ENCODE data around the gene FMO5. TPM values are rescaled to one million over a fixed set of nuclear protein-coding genes. Genes with fewer than 3 reads are reported as not detected.
"Not testable (repeated sequence)": the region's sequence is repeated elsewhere in the genome, so short reads cannot be mapped to it uniquely, and the experiment has no call there.

Gene FMO5
- total and polyA plus RNA-seq, 12 donors, result 4.6 to 28.4 (median 10.4) TPM

DNA sequence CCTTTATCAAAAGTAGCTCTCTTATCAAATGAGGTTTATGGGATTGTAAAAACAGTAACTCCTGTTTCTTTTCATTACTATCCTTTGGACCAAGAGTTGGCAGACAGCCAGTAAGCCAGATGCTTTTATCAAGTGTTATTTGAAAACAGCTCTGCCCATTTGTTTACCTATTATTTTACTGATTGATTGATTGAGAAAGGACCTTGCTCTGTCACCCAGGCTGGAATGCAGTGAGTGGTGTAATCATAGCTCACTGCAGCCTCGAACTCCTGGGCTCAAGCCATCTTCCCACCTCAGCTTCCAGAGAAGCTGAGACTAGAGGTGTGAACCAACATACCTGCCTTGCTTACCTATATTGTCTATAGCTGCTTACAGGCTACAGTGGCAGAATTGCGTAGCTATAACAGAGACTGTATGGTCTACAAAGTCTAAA, 56.5 kb downstream of the FMO5 start:
- TF ChIP-seq, protein P1, sequence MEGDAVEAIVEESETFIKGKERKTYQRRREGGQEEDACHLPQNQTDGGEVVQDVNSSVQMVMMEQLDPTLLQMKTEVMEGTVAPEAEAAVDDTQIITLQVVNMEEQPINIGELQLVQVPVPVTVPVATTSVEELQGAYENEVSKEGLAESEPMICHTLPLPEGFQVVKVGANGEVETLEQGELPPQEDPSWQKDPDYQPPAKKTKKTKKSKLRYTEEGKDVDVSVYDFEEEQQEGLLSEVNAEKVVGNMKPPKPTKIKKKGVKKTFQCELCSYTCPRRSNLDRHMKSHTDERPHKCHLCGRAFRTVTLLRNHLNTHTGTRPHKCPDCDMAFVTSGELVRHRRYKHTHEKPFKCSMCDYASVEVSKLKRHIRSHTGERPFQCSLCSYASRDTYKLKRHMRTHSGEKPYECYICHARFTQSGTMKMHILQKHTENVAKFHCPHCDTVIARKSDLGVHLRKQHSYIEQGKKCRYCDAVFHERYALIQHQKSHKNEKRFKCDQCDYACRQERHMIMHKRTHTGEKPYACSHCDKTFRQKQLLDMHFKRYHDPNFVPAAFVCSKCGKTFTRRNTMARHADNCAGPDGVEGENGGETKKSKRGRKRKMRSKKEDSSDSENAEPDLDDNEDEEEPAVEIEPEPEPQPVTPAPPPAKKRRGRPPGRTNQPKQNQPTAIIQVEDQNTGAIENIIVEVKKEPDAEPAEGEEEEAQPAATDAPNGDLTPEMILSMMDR (IDR thresholded peaks at IDR 0.05), result no peak
- no peak for TF ChIP-seq POLR2A (IDR thresholded peaks at IDR 0.05)
- Histone ChIP-seq H3K9me3 (replicated peaks in 1 of 3) (no peaks in the 10 kb centered on the region), H3K27me3 (no peaks in the 10 kb centered on the region), H3K27ac (no peak overlapping the region), H3K4me1 (replicated peaks in 1 of 2) (peaks cover 4 to 33% of the 10 kb centered on the region in 2 donors), H3K4me3 (no peak overlapping the region), H3K36me3 (replicated peaks in 1 of 2) (no peaks in the 10 kb centered on the region)
- intact Hi-C loops (cut with DNase I), result no loop called here
- peak in 6 of 7 donors; percentile 25 to 67 (median 49) for DNase-seq
- WGBS, 4 donors, result 59 to 83% (median 68%) methylated on average over 2 of the region's 2 CpGs

- H3K36me3 ChIP-seq (replicated peaks in 1 of 2), result no peaks in the 10 kb centered on the region
- DNase-seq, result no peak
- no peak for TF ChIP-seq POLR2A (IDR thresholded peaks at IDR 0.05)
- TF ChIP-seq, protein P1 (IDR thresholded peaks at IDR 0.05), result no peak
- WGBS, 4 donors, result 69 to 91% (median 83%) methylated on average over 1 of the region's 1 CpG
- intact Hi-C loops (cut with DNase I), result no loop called here
- no peak overlapping the region for H3K27ac ChIP-seq
- H3K4me3 ChIP-seq, result no peak overlapping the region
- H3K27me3 ChIP-seq, result no peaks in the 10 kb centered on the region
- H3K9me3 ChIP-seq (replicated peaks in 1 of 3), result no peaks in the 10 kb centered on the region
- H3K4me1 ChIP-seq (replicated peaks in 1 of 2), result peaks cover 0 to 30% of the 10 kb centered on the region in 2 donors
These were observed 57.8 kb downstream of the FMO5 start for GRCh38 chr1:147167365-147167764.

DNA sequence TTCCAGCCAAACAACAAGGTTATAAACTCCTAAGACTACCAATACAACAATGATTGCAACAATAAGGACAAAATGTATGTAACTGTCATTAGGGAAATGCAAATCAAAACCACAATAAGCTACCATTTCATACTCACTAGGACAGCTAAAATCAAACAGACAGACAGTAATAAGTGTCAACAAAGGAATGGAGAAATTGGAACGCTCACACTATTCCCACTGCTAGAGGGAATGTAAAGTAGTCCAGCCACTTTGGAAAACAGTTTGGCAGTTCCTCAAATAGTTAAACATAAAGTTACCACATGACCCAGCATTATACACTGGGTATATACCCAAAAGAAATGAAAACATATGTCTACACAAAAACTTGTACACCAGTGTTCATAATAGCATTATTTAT, 62.1 kb downstream of the FMO5 start:
- DNase-seq, result no peak
- H3K27me3 ChIP-seq, result no peaks in the 10 kb centered on the region
- no peaks in the 10 kb centered on the region for H3K9me3 ChIP-seq (replicated peaks in 1 of 3)
- H3K27ac ChIP-seq, result no peak overlapping the region
- H3K4me1 ChIP-seq (replicated peaks in 1 of 2), result peaks cover 0 to under 1% of the 10 kb centered on the region in 2 donors
- H3K4me3 ChIP-seq, result no peak overlapping the region
- H3K36me3 ChIP-seq (replicated peaks in 1 of 2), result peaks cover 0 to 39% of the 10 kb centered on the region in 2 donors
- intact Hi-C loops (cut with DNase I), result no loop called here
- TF ChIP-seq, protein P1 (IDR thresholded peaks at IDR 0.05), result no peak
- TF ChIP-seq POLR2A (IDR thresholded peaks at IDR 0.05), result no peak
- WGBS, 4 donors, result 93 to 100% (median 99%) methylated on average over 1 of the region's 1 CpG

- no peak overlapping the region for H3K27ac ChIP-seq
- H3K4me3 ChIP-seq, result no peak overlapping the region
- no peaks in the 10 kb centered on the region for H3K4me1 ChIP-seq (replicated peaks in 1 of 2)
- intact Hi-C loops (cut with DNase I), result no loop called here
- H3K27me3 ChIP-seq, result no peaks in the 10 kb centered on the region
- H3K9me3 ChIP-seq (replicated peaks in 1 of 3), result no peaks in the 10 kb centered on the region
- H3K36me3 ChIP-seq (replicated peaks in 1 of 2), result peaks cover 0 to 47% of the 10 kb centered on the region in 2 donors
- no peak for DNase-seq
- TF ChIP-seq POLR2A (IDR thresholded peaks at IDR 0.05), result no peak
- TF ChIP-seq, protein P1 (IDR thresholded peaks at IDR 0.05), result no peak
These were observed 63.0 kb downstream of the FMO5 start for GRCh38 chr1:147162093-147162492.

DNA sequence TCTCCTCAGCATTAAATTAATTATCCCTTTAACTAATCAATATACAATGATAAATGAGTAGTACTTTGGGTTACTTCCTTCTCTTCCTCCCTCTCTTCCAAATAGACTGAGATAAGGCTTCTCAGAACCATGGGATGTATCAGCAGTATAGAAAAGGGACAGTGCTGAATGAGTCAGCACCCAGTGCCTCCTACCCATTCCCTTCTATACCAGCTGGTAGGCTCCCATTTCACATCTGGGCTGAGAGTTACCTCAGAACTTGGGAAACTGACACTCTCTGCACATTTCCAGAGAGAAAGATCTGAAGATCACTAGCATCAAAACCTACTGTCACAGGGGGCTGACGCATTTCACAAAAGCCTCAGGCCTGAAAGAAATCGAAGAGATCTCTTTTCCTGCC, 68.0 kb downstream of the FMO5 start:
- H3K27ac ChIP-seq; H3K4me3 ChIP-seq; H3K27me3 ChIP-seq; H3K9me3 ChIP-seq (replicated peaks in 1 of 3); H3K4me1 ChIP-seq (replicated peaks in 1 of 2); DNase-seq; intact Hi-C loops (cut with DNase I): not testable (repeated sequence)
- H3K36me3 ChIP-seq (replicated peaks in 1 of 2), result peaks cover 0 to 47% of the 10 kb centered on the region in 2 donors
- 93 to 100% (median 99%) methylated on average over 2 of the region's 2 CpGs for WGBS, 4 donors

Measured in adrenal gland (tissue), 12 donors.